ENCODE results near the gene ALG9.
A peak's percentile ranks its signal among the peaks of the same experiment; 100 is the strongest.
"Not testable (repeated sequence)": the region's sequence is repeated elsewhere in the genome, so short reads cannot be mapped to it uniquely, and the experiment has no call there.

Gene ALG9

GRCh38 chr11:111793863-111794262 lies 77.5 kb downstream of the ALG9 start:
- TF ChIP-seq ZFX (IDR thresholded peaks at IDR 0.05), result no peak
- no peak for TF ChIP-seq CTCF (conservative IDR thresholded peaks at IDR 0.05)
- no peak overlapping the region for H3K27ac ChIP-seq

GRCh38 chr11:111792955-111793500 lies 78.4 kb downstream of the ALG9 start:
- TF ChIP-seq CTCF (conservative IDR thresholded peaks at IDR 0.05), result no peak
- no peak for TF ChIP-seq ZFX (IDR thresholded peaks at IDR 0.05)
- H3K27ac ChIP-seq, result no peak overlapping the region

- no peak overlapping the region for H3K27ac ChIP-seq
- no peak for TF ChIP-seq ZFX (IDR thresholded peaks at IDR 0.05)
- TF ChIP-seq CTCF (conservative IDR thresholded peaks at IDR 0.05), result no peak
Observed at GRCh38 chr11:111792314-111792713, 79.1 kb downstream of the ALG9 start.

- TF ChIP-seq CTCF (conservative IDR thresholded peaks at IDR 0.05), result no peak
- TF ChIP-seq ZFX (IDR thresholded peaks at IDR 0.05), result no peak
Observed at GRCh38 chr11:111788464-111788863, 82.9 kb downstream of the ALG9 start.

GRCh38 chr11:111788051-111788450 lies 83.3 kb downstream of the ALG9 start:
- peak overlapping the region; percentile 13; the same call in 1 of the 2 replicates for H3K27ac ChIP-seq
- no peak for TF ChIP-seq ZFX (IDR thresholded peaks at IDR 0.05)
- no peak for TF ChIP-seq CTCF (conservative IDR thresholded peaks at IDR 0.05)

More at GRCh38 chr11:111788464-111788863, 82.9 kb downstream of the ALG9 start:
- H3K27ac ChIP-seq, result peak overlapping the region; percentile 13; the same call in 1 of the 2 replicates

- TF ChIP-seq CTCF (conservative IDR thresholded peaks at IDR 0.05) (no peak), ZFX (IDR thresholded peaks at IDR 0.05) (no peak)
- H3K27ac ChIP-seq, result no peak overlapping the region
Observed at GRCh38 chr11:111785886-111786412, 85.4 kb downstream of the ALG9 start.

GRCh38 chr11:111785076-111785475 lies 86.3 kb downstream of the ALG9 start:
- TF ChIP-seq CTCF (conservative IDR thresholded peaks at IDR 0.05) (no peak), ZFX (IDR thresholded peaks at IDR 0.05) (no peak)
- H3K27ac ChIP-seq, result no peak overlapping the region

- H3K27ac ChIP-seq, result not testable (repeated sequence)
Observed at GRCh38 chr11:111784311-111784710, 87.1 kb downstream of the ALG9 start.

Data from C4-2B (cell line).